Spleen (tissue), 7 donors: ENCODE data around the gene CCDC126.

Experiments used
- POLR2AphosphoS5 ChIP-seq, 3 donors: sonication (generic); formaldehyde crosslinking; IDR thresholded peaks; one replicate each; pipeline ENCODE4 v1.5.1; 2017; ENCODE audit warnings: antibody characterized with exemption in 3 of 3
- TF ChIP-seq, protein P1 (sequence below), 11 experiments: fragments of 200-600 bp in 7 of 11; fragments of 450-650 bp in 4 of 11; sonication (generic) in 4 of 11; IDR thresholded peaks in 8 of 11; conservative IDR thresholded peaks in 3 of 11; 1 replicate in 7 of 11; 2 replicates in 4 of 11; pipeline versions ENCODE4 v1.4.0 to v1.8.0; 2016 to 2021; ENCODE audit warnings: antibody characterized with exemption in 11 of 11, inconsistent platforms in 4 of 11, mild to moderate bottlenecking in 1 of 11
- donor health status: DM: no; HTN: no; CAD: no; lungs with moderate emphysema.
- donor health status: DM: no; HTN: no; CAD: no.
- donor health status: DM: no; HTN: no; CAD: no.

DNA sequence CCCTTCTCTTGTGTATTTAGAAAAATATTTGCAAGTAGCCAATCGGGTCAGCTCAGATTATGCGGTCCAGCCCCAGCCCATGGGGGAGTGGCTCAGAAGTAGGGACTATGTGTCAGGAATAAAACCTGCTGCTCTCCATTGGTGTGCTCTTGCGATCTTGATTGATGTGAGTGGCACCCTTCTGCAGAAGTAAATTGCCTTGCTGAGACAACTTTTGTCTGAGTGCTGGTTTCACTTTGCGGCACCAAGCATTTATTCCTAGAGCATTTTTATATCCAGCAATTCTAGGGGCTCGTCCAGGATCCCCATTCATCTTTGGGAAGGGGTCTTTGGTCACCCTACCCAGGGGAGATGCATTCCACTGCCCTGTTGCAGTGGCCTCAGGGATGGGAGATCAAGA lies 56.8 kb downstream of the CCDC126 start:
- TF ChIP-seq, protein P1, sequence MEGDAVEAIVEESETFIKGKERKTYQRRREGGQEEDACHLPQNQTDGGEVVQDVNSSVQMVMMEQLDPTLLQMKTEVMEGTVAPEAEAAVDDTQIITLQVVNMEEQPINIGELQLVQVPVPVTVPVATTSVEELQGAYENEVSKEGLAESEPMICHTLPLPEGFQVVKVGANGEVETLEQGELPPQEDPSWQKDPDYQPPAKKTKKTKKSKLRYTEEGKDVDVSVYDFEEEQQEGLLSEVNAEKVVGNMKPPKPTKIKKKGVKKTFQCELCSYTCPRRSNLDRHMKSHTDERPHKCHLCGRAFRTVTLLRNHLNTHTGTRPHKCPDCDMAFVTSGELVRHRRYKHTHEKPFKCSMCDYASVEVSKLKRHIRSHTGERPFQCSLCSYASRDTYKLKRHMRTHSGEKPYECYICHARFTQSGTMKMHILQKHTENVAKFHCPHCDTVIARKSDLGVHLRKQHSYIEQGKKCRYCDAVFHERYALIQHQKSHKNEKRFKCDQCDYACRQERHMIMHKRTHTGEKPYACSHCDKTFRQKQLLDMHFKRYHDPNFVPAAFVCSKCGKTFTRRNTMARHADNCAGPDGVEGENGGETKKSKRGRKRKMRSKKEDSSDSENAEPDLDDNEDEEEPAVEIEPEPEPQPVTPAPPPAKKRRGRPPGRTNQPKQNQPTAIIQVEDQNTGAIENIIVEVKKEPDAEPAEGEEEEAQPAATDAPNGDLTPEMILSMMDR (IDR thresholded peaks at IDR 0.05 in 8 of 11, conservative IDR thresholded peaks at IDR 0.05 in 3 of 11), result no peak
- TF ChIP-seq POLR2AphosphoS5 (IDR thresholded peaks at IDR 0.05), result no peak
